ENCODE results near the gene THSD7B. TPM values are rescaled to one million over a fixed set of nuclear protein-coding genes. Genes with fewer than 3 reads are reported as not detected.

THSD7B gene
- total RNA-seq, 4 donors from 2014 or later = 0.12 to 1.1 (median 0.39) TPM

DNA sequence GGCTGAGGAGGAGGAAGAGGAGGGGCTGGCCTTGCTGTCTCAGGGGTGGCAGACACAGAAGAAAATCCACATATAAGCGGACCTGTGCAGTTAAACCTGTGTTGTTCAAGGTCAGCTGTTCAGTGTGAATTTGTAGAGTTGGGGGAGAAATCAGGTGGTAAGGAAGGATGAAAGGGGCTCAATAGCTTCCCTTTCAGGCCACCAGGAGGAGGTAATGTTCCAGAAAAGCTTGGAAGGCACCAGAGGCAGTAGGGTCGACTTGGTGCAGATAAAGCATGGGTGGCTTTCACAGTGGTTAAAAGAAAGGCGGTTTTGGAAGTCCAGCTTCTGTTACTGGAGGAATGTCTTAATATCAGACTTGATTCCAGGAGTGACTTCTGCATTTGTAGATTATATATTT, 167.4 kb downstream of the THSD7B start:
- H3K4me1 ChIP-seq = no peaks in the 10 kb centered on the region
- no peak overlapping the region for H3K4me3 ChIP-seq
- H3K27ac ChIP-seq = no peak overlapping the region
- WGBS, 2 donors (ENCODE audit: low coverage in 1 of 2) = 37 to 61% methylated on average over 3 of the region's 3 CpGs
- TF ChIP-seq EP300 (IDR thresholded peaks at IDR 0.05) = no peak
- TF ChIP-seq, protein P1, sequence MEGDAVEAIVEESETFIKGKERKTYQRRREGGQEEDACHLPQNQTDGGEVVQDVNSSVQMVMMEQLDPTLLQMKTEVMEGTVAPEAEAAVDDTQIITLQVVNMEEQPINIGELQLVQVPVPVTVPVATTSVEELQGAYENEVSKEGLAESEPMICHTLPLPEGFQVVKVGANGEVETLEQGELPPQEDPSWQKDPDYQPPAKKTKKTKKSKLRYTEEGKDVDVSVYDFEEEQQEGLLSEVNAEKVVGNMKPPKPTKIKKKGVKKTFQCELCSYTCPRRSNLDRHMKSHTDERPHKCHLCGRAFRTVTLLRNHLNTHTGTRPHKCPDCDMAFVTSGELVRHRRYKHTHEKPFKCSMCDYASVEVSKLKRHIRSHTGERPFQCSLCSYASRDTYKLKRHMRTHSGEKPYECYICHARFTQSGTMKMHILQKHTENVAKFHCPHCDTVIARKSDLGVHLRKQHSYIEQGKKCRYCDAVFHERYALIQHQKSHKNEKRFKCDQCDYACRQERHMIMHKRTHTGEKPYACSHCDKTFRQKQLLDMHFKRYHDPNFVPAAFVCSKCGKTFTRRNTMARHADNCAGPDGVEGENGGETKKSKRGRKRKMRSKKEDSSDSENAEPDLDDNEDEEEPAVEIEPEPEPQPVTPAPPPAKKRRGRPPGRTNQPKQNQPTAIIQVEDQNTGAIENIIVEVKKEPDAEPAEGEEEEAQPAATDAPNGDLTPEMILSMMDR (IDR thresholded peaks at IDR 0.05) = peak in 1 of 4 experiments; percentile 22
- peaks cover 0 to 5% (median 0%) of the 10 kb centered on the region in 3 donors for H3K9me3 ChIP-seq
- ATAC-seq = no peak
- H3K36me3 ChIP-seq = no peaks in the 10 kb centered on the region
- no peaks in the 10 kb centered on the region for H3K27me3 ChIP-seq

DNA sequence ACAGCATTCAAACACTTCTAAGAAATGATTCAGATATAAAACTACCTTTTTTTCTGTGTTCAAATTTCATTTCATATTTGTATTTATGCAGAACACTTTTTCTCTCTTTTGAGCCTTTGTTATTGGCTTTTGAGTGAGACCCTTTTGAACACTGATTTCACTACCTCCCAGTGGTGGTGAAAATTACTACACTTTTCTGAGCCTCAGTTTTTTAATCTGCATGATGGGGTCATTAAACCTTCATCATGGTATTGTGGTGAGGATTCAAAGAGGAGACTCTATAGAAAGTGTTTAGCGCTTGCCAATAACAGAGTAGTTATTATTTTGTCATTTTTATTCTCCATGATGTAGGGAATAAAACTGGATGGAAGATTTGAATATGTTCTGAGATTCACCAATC, 169.8 kb downstream of the THSD7B start:
- WGBS, 2 donors (ENCODE audit: low coverage in 1 of 2) = 90 to 92% methylated on average over 1 of the region's 1 CpG
- peaks cover 0 to 5% (median 0%) of the 10 kb centered on the region in 3 donors for H3K9me3 ChIP-seq

DNA sequence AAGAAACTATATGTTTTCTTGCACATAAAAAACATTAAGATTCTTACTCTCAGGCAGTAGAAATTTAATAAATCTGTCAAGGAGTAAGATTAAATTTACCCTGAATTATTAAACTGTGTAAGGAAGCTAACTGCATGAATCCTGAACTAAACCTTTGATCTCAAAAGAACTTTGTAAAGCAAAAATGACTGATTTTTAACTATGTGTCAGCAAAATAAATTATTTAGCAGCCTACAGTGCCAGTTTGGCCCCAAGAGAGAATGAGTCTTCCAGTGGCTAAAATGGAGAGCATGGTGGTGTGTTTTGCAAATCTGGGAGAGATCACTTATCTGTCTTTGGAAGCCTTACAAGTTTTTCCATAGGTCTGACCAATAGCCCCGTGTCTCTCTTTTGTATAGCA, 190.7 kb downstream of the THSD7B start:
- Histone ChIP-seq H3K27me3 (no peaks in the 10 kb centered on the region), H3K36me3 (no peaks in the 10 kb centered on the region), H3K4me3 (no peak overlapping the region), H3K4me1 (no peaks in the 10 kb centered on the region), H3K9me3 (no peaks in the 10 kb centered on the region), H3K27ac (no peak overlapping the region)
- whole genome bisulfite sequencing, 2 donors (ENCODE audit: low coverage in 1 of 2) = 0 to 50% methylated on average over 1 of the region's 1 CpG
- ATAC-seq = no peak
- no peak for TF ChIP-seq POLR2A (IDR thresholded peaks at IDR 0.05)
- TF ChIP-seq POLR2AphosphoS5 (IDR thresholded peaks at IDR 0.05) = no peak
- TF ChIP-seq EP300 (IDR thresholded peaks at IDR 0.05) = no peak
- TF ChIP-seq, protein P1 (IDR thresholded peaks at IDR 0.05) = no peak

More for the DNA sequence above, 169.8 kb downstream of the THSD7B start:
- no peak for ATAC-seq
- Histone ChIP-seq H3K27me3 (no peaks in the 10 kb centered on the region), H3K36me3 (no peaks in the 10 kb centered on the region), H3K27ac (no peak overlapping the region), H3K4me1 (no peaks in the 10 kb centered on the region), H3K4me3 (no peak overlapping the region)
- no peak for TF ChIP-seq POLR2AphosphoS5 (IDR thresholded peaks at IDR 0.05)
- TF ChIP-seq EP300 (IDR thresholded peaks at IDR 0.05) = no peak
- TF ChIP-seq POLR2A (IDR thresholded peaks at IDR 0.05) = no peak
- TF ChIP-seq, protein P1 (IDR thresholded peaks at IDR 0.05) = no peak

DNA sequence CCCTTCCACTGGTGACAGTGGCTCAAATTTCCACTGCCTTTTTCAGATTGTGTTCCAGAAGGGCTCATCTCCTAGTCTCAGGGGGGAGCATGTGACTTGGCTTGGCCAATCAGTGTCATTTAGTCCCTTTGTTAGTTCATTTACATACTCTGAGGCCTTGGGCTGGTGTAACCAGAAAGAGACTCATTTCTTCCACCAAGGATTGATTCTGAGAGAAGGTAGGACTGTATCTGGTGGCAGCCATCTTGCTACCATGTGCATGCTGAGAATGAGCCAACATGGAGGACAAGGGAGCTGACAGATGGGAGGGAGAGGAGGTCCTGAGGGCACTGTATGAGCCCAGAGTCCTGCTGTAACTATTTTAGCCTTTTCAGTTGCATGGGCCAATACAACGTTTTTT, 191.7 kb downstream of the THSD7B start:
- 0 to 60% methylated on average over 1 of the region's 1 CpG for WGBS, 2 donors (ENCODE audit: low coverage in 1 of 2)
- no peak overlapping the region for H3K27ac ChIP-seq
- H3K4me3 ChIP-seq = no peak overlapping the region
- no peaks in the 10 kb centered on the region for H3K27me3 ChIP-seq
- TF ChIP-seq POLR2AphosphoS5 (IDR thresholded peaks at IDR 0.05) (no peak), POLR2A (IDR thresholded peaks at IDR 0.05) (no peak), EP300 (IDR thresholded peaks at IDR 0.05) (no peak)
- TF ChIP-seq, protein P1 (IDR thresholded peaks at IDR 0.05) = no peak
- H3K9me3 ChIP-seq = no peaks in the 10 kb centered on the region
- no peaks in the 10 kb centered on the region for H3K36me3 ChIP-seq
- ATAC-seq = no peak
- no peaks in the 10 kb centered on the region for H3K4me1 ChIP-seq

DNA sequence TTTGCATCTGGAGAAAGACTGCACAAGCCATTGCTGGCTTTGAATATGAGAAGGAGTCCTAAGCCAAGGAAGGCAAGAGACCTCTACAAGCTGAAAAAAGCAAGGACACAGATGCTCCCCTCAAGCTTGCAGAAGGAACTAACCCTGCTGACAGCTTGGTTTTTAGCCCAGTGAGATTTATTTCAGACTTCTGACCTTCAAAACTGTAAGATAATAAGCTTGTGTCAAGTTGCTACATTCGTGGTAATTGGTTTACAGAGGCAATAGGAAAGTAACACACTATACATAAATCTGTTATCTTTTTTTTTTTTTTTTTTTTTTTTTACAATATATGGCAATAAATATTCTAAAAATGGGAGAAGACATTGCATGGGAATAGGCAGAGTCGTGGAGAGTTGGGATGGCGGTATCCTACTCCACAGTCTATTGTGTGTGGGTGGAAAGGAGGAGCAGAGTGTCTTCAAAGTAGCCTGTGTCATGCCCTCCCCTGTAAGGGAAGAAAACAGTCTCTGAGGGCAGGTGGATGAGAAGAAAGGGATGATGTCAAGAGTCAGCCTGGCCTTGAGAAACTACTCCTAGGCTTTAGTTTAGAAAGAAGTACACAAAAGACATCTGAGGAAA, 196.9 kb downstream of the THSD7B start:
- no peak overlapping the region for H3K27ac ChIP-seq
- no peaks in the 10 kb centered on the region for H3K4me1 ChIP-seq
- H3K4me3 ChIP-seq = no peak overlapping the region
- no peak for TF ChIP-seq POLR2AphosphoS5 (IDR thresholded peaks at IDR 0.05)
- TF ChIP-seq POLR2A (IDR thresholded peaks at IDR 0.05) = no peak
- TF ChIP-seq EP300 (IDR thresholded peaks at IDR 0.05) = no peak
- TF ChIP-seq, protein P1 (IDR thresholded peaks at IDR 0.05) = no peak
- H3K27me3 ChIP-seq = no peaks in the 10 kb centered on the region
- H3K36me3 ChIP-seq = no peaks in the 10 kb centered on the region
- WGBS, 2 donors (ENCODE audit: low coverage in 1 of 2) = 33 to 52% methylated on average over 1 to 3 of the region's 3 CpGs
- H3K9me3 ChIP-seq = no peaks in the 10 kb centered on the region
- no peak for ATAC-seq
